HL-60/S4 (cell line): Measurements from ENCODE around the gene SIRPB1.
"Not testable (repeated sequence)": the region's sequence is repeated elsewhere in the genome, so short reads cannot be mapped to it uniquely, and the experiment has no call there.

ENCODE experiments used
- in situ Hi-C: fragments of 300-500 bp; cut with MboI; formaldehyde crosslinking; loops from 2 replicates; pipeline ENCODE4 v1.14.3; 2022; ENCODE audit warnings: low sequenced_read_pairs

The SIRPB1 gene

DNA sequence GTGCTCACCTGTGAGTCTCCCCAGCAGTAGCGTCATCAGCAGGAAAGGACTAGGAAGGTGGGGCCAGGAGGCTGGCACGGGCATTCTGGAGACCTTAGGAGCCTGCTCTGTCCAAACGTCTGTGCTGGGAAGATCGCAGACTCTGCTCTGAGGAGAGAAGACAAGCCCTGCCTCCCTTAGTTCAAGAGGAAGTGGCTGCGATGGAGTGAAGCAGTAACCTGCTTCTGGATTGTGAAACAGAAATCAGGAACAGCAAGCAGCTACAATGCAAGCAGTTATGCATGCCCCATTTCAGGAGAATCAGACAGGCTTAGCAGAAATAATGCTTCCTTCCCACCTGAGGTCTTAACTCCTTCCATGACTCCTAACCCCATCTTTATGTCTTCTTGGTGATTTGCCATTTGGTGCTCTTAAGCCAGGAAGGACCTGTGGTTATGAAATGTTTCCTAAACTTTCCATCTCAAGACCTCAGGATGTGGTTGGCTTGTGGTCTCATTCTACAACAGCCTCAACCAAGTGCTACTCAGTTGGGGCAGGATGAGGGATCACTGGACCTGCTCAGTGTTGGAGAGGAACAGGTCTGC lies at the start of gene SIRPB1:
Gene SIRPB1, minus strand, starts transcription at position 149 of the 584 bp plus-strand sequence. Its CDS starts 65 bp downstream, at position 84.
- in situ Hi-C loops = no loop called here

DNA sequence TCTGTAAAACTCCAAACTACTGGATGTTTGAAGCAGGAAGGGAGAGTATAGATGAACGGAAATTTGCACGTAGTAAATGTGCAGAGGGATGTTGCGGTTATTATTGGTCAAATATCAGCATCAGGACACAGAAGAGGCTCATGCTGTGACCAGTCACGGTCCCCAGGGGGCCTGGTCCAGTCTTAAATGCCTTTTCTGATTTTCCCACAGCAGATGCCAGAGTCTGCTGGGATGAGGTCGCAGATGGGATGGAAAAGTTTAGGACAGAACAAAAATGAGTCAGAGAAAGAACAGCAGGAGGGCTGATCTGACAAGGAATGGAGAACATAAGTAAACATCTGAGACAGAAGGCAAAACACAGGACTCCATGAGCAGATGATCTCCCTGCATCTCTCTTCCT lies 49.5 kb upstream of the SIRPB1 start:
- in situ Hi-C loops = no loop called here

DNA sequence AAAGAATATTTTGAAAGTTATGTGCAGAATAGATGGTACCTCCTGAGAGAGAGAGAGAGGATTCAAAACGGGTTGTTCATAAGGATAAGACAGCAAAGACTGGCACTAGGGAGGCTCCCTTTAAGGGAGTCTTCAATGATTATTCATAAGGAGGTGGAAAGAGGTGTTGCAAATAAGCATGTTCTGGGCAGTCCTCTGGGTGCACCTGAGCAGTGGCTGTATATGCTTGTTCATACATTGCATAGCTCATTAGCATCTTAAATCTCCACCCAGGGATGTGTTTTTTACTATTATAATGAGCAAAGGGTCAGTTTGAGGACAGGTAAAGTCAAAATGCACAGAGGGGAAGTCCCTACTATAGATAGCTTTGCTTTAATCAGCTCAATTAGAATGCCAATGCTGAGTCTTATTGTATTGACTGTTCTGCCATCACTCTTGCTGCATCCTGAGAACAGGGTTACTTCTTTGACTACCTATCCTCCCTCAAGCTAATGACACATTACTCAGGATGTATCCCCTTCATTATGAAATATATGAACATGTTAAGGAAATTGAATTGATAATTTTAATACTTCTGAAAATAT lies 47.8 kb upstream of the SIRPB1 start:
- in situ Hi-C loops = no loop called here

DNA sequence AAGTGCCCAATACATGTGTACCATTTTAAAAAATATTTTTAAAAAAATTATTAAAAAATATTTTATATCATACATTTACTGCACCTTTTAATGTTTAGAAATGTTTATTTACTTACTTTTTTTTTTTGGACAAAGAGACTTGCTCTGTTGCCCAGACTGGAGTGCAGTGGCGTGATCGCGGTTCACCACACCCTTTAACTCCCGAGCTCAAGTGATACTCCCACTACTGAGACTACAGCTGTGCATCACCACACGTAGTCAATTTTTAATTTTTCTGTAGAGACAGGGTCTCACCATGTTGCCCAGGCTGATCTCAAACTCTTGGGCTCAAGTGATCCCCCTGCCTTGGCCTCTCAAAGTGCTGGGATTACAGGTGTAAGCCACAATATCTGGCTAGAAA lies 47.0 kb upstream of the SIRPB1 start:
- in situ Hi-C loops = no loop called here

DNA sequence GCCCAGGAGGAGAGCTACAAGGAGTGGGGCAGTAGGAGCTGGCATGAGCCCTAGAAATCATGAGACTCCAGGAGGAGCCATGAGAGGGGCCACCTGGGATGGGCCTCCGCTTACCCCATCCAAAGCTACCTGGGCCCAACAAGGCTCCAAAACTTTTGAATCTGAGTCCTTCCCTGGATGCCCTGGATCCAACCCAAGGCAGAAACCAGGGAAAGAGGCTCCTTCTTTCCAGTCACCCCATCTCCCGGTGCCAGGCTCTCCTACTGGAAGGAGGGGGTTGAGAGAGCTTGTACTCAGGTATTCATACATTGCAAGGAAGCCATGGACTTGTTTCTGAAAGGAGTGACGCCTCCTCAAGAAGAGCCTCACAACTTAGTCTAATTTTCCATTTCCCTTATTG lies 45.5 kb upstream of the SIRPB1 start:
- in situ Hi-C loops = no loop called here

DNA sequence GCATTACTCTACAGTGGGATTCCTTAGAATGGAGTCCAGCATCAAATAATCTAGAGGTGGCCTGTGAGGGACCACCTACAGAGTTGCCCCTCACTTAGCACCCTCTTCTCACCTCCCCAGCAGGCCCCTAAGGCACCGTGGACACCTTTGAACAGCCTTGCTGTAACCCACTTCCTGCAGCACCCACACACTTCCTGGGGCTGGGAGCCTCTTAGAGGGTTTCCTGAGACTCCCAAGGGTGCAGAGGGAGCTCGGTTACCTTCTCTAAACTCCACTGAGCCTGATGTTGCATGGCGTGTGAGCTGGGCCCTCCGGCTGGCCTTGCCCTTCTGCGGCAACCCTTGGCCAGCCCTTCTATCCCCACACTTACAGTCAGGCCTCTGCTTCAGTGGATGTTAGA lies 45.1 kb upstream of the SIRPB1 start:
- in situ Hi-C loops = no loop called here

DNA sequence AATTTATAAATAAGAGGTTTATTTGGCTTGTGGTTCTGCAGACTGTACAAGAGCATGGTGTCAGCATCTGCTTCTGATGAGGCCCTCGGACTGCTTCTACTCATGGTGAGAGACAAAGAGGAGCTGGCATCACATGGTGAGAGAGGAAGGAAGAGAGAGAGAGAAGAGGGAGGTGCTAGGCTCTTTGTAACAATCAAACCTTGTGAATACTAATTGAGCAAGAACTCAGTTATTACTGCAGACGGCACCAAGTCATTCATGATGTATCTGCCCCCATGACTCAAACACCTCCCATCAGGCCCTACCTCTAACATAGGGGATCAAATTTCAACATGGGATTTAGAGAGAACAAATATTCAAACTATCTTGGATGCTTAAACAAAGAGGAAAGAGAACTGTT lies 44.1 kb upstream of the SIRPB1 start:
- in situ Hi-C loops = no loop called here

DNA sequence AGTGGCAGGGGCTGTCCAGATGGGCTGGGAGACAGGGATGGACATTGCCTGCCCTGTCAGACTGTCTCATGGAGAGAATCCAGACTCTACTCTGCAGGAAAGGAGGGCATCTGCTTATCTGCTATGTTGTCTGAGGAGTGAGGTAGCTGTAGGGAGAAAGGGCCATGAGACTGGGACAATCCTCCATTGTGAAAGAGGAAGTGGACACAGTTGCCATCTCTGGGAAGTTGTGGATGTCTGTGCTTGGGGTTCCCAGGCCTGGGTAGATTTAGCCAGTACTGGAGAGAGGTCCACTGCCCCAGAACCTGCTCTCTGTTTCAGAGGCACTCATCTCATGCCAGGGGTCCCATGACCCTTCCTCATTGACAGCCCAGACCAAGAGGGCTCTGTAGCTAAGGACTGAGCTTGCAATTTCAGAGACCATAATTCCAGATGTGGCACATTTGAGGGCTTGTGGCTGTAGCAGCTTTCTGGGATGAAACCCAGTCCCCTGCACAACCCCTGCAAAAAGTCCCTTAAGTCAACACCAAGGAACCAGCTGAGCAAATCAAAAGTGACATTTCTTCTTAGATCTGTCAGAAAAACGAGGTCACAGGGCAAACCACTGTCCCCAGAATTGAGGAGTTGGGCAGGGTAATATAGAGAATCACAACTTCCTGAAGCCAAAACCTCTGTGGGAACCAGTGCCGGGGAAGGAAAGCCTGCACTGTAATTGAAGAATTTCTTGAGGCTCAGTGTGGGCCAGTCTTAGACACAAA lies 41.9 kb upstream of the SIRPB1 start:
- in situ Hi-C loops = no loop called here

DNA sequence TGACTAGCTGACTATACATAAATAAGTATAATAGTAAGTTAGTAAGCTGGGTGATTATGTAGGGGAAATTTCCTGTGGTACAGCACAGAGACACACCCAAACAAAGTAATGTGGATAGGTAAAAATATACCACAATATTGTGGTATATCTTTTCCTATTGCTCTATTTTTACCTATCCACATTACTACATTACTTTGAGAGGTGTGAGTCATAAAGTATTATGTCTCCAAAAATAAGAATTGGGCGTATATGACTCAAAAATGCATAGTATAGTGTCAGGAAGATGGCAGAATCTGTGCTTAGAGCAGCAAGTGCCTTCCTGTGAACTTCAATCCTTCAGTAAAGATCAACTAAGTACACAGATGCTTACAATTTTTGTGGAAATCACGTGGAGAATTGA lies 40.4 kb upstream of the SIRPB1 start:
- in situ Hi-C loops = no loop called here

DNA sequence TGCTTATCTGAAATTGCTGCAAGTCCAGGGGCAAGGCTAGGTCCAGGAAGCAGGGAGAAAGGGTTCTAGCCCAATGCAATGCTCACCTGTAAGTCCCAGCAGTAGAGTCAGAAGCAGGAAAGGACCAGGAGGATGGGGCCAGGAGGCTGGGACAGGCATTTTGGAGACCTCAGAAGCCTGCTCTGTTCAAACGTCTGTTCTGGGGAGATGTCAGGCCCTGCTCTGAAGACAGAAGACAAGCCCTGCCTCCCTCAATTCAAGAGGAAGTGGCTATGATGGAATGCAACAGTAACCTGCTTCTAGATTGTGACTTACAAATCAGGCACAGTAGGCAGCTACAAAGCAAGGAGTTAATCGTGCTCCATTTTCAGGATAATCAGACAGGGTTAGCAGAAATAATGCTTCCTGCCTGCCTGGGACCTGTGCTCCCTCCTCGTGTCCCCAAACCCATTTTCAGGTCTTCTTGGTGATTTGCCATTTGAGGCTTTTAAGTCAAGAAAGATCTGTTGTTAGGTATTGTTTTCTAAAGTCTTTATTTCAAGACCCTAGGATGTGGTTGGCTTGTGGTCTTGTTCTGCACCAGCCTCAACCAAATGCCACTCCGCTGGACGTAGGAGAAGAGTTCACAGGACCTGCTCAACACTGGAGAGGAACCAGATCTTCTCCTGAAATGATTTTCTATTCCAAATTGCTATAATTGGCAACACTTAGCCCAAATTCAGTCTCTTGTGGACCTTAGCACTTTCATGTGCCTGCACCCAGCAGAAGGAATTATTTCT lies 37.9 kb upstream of the SIRPB1 start, which contains the start of gene SIRPG:
Gene SIRPG, minus strand, starts transcription at position 224 of the 779 bp plus-strand sequence. Its CDS starts 65 bp downstream, at position 159.
- in situ Hi-C loops = no loop called here

DNA sequence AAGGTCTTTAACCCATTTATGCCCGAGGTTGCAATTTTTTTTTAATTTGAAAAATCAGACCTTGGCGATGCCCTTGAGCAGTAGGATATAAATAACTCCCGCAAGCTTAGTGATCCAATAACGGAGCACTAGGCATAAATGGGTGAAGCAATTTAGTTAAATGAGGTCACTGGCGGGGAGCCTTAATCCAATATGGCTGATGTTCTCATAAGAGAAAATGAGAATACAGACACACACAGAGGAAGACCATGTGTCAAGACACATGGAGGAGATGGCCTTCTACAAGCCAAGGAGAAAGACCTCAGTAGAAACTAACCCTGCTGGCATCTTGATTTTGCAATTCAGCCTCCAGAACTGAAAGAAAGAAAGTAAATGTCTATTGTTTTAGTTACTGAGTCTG lies 37.0 kb upstream of the SIRPB1 start:
- in situ Hi-C loops = no loop called here

DNA sequence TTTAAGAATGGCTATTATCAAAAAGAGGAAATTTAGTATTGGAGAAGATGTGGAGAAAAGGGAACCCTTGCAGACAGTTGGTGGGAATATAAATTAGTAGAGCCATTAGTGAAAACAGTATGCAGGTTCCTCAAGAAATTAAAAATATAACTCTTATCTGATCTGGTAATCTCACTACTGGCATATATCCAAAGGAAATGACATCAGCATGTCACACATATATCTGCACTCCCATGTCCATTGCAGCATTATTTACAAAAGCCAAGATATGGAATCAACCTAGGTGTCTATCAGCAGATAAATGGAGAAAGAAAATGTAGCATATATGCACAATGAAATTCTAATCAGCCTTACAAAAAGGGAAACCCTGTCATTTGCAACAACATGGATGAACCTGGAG lies 35.2 kb upstream of the SIRPB1 start:
- in situ Hi-C loops = no loop called here

DNA sequence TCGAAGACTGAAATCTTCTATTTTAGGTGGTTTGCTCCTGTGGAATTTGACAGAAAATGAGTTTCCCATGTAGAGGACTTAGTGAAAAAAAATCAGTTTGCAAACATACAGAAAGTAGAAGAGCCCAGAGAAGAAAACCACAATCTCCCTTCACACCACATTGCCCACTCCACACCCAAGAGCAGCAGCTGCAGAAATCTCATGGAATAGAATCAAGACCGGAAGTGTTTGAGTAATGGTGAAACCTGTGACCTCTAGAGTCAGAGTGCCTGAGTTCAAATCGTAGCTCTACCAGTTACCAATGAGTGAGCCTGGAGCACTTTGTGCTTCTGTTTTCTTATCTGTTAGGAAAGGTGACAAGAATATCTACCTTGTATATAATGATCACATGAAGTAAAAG lies 33.2 kb upstream of the SIRPB1 start:
- in situ Hi-C loops = no loop called here

DNA sequence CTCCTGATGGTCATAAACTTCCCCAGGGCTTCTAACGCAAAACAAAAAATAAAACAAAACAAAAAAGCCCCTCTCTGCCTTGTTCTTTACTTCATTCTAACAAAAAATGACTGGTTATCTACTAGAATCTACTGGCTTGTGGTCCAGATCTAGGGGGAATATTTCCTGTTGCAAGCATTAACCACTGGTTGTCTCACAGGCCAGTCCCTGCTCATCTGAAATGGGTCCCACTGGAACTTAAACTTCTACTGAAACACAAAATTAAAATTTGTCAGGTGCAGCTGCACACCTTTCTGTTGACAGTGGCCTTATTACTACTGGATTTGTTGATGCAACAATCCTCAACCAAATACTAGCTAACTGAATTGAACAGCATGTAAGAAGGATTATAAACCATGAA lies 32.3 kb upstream of the SIRPB1 start:
- in situ Hi-C loops = no loop called here

DNA sequence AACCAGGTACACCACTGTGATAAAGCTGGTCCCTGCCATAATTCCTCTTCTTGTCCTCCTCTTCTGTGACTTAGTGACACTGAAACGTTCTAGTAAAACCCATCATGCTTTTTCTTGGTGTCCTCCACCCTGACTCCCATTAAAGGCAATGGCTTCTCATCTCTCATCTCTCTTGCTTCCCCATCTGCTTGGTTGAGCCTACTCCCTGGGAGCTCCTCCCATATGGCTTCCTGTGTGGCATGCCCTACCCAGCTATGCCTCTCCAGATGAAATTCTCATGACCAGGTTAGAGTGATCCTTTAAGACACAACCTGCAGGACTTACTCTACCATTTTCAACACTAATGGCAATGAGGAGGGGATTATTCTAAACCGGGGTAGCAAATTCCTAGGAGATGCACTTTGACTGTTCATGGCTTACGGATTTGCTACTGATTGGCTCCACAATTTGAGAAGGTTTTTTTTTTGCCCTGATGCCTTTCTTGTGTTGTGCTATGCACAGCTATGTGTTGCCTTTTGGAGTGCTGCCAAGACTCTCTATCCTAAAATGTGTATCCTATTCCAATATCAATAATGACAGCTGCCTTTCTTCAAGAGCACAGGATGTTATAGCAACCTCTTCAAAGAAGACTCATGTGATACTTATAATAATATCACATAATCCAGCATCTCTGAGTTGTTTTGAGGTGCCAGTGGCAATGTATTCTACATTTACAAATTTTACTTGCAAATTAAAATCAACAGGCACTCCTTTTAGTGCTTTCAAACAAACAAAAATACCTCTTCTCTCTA lies 31.7 kb upstream of the SIRPB1 start:
- in situ Hi-C loops = no loop called here

DNA sequence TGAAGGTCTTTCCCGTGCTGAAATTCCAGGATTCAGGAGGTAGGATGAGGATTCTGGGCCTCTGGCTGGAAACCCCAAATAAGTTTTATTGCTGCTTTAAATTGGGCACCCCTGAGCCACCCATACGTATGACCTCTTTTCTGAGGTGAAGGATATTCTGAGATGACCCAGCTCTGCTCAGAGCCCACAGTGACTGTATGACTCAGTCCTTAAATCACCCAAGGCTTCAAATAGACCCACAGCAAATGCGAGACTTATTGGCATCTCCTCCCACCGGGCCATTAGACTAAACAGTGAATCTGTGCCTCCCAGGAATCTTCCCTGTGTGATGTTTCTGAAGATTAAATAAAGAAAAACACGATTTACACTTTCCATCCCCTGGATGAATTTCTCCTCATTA lies 28.3 kb upstream of the SIRPB1 start:
- in situ Hi-C loops = no loop called here

DNA sequence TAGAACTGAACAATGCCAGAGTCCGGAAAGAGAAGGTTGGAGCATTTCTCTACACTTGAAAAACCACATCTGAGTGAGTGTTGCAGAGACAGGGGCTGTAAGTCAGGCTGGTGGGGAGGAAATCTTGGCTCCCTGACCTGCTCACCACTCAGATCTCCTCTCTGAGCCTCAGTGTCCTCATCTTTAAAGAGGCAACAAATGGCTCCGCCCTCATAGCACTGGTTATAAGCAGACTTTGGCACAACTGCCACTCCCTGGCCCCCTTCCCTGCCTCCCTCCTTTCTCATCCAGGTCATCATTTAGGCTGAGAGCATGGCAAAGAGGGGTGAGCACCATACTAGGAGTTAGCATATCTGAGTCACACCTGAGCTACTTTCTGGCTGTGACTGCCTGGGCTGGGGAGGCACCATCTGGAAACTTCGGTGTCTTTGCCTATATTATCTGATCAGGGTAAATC lies 27.2 kb upstream of the SIRPB1 start:
- in situ Hi-C loops = no loop called here

DNA sequence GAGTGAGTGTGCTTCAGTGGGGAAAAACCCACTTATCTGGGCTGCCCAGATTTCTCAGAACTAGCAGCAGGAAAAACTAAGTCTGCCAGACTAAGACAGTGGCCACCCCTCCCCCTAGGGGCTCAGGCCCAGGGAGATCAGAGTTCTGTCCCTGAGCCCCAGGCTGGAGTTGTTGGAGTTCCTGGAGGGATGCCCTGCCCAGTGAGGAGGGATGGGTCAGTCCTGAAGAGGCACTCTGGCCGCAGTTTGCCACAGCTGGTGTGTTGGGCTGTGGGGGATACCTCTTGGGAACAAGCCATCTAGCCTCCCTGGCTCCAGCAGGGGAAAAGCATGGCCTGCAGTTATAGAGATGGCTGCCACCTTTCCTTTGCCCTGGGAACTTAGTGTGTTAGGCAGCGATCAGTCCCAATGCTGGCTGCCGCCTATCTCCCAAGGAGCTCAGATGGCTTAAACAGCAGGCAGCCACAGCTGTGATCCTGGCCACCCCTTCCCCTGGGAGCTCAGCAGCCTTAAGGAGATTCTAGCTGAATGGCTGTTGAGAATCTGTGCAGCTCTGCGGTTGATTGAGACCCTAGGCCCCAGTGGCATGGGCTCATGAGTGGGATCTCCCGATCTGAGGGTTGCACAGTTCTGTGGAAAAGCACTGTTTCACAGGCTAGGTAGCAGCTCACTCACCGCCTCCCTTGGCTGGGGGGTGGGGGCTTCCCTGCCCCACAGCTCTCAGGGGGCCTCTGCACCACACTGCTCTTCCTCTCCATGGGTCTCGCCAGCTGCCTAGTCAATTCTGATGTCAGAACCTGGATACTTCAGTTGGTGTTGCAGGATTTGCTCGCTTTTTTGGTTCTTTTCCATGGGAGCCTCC lies 24.5 kb upstream of the SIRPB1 start:
- in situ Hi-C loops = no loop called here

DNA sequence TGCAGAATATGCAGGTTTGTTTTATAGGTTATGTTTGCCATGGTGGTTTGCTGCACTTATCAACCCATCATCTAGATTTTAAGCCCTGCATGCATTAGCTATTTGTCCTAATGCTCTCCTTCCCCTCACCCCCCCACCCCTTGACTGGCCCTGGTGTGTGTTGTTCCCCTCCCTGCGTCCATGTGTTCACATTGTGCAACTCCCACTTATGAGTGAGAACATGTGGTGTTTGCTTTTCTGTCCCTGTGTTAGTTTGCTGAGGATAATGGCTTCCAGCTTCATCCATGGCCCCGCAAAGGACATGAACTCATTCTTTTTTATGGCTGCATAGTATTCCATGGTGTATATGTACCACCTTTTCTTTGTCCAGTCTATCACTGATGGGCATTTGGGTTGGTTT lies 18.8 kb upstream of the SIRPB1 start:
- in situ Hi-C loops = not testable (repeated sequence)

DNA sequence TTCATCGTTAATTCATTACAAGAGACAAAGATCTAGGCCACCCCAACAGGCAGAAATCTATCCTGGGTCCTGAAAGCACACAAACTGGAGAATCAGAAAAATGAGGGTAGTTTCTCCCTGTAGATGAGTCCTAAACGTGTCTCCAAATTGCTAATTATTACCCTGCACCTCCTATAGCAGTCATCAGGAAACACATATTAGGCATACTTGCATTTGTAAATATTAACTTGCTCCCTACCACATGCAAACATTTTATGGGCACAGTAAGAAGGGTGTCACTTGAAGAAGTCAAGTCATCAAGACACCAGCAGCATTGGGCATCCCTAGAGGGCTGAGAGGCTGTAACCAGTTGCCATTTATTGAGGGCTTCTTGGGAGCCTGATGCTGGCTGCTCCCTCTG lies 17.9 kb upstream of the SIRPB1 start:
- in situ Hi-C loops = no loop called here
